ENCODE results near the gene BOD1L1. TPM values are rescaled to one million over a fixed set of nuclear protein-coding genes. Genes with fewer than 3 reads are reported as not detected.

BOD1L1 gene
- total RNA-seq, 4 donors from 2014 or later: 30.3 to 39.8 (median 34.8) TPM

GRCh38 chr4:13534344-13535063 lies 93.0 kb downstream of the BOD1L1 start:
- peak; percentile 31 for DNase-seq (ENCODE audit: extremely low spot score)
- Histone ChIP-seq H3K9me3 (no peaks in the 10 kb centered on the region), H3K27ac (replicated peaks in 1 of 4) (no peak overlapping the region), H3K4me1 (peaks cover 12 to 37% (median 29%) of the 10 kb centered on the region in 4 donors), H3K4me3 (no peak overlapping the region), H3K36me3 (no peaks in the 10 kb centered on the region), H3K27me3 (peaks cover 0 to 100% (median 80%) of the 10 kb centered on the region in 4 donors)
- no peak for TF ChIP-seq POLR2A (IDR thresholded peaks at IDR 0.05; ENCODE audit: low read depth)
- TF ChIP-seq CTCF (IDR thresholded peaks at IDR 0.05): no peak
- TF ChIP-seq POLR2AphosphoS5 (IDR thresholded peaks at IDR 0.05): no peak
- no peak for TF ChIP-seq EP300 (IDR thresholded peaks at IDR 0.05)
- 8% methylated on average over 23 of the region's 32 CpGs for WGBS
- intact Hi-C loops (cut with DNase I): no loop called here

- 36% methylated on average over 12 of the region's 13 CpGs for WGBS
- TF ChIP-seq POLR2A (IDR thresholded peaks at IDR 0.05; ENCODE audit: low read depth) (no peak), EP300 (IDR thresholded peaks at IDR 0.05) (no peak), POLR2AphosphoS5 (IDR thresholded peaks at IDR 0.05) (no peak), CTCF (IDR thresholded peaks at IDR 0.05) (no peak)
- H3K4me3 ChIP-seq: no peak overlapping the region
- H3K27me3 ChIP-seq: peaks cover 0 to 100% (median 81%) of the 10 kb centered on the region in 4 donors
- no peak for DNase-seq (ENCODE audit: extremely low spot score)
- intact Hi-C loops (cut with DNase I): no loop called here
- no peak overlapping the region for H3K27ac ChIP-seq (replicated peaks in 1 of 4)
- no peaks in the 10 kb centered on the region for H3K36me3 ChIP-seq
- peaks cover 5 to 37% (median 29%) of the 10 kb centered on the region in 4 donors for H3K4me1 ChIP-seq
- no peaks in the 10 kb centered on the region for H3K9me3 ChIP-seq
These were observed 93.7 kb downstream of the BOD1L1 start for GRCh38 chr4:13533670-13534343.

- intact Hi-C loops (cut with DNase I): no loop called here
- WGBS: 30% methylated on average over 8 of the region's 8 CpGs
- no peak overlapping the region for H3K4me3 ChIP-seq
These were observed 95.9 kb downstream of the BOD1L1 start for GRCh38 chr4:13531625-13531998.

GRCh38 chr4:13530823-13531624 lies 96.5 kb downstream of the BOD1L1 start:
- WGBS: 13% methylated on average over 26 of the region's 35 CpGs
- intact Hi-C loops (cut with DNase I): no loop called here
- Histone ChIP-seq H3K4me1 (peaks cover 9 to 40% (median 34%) of the 10 kb centered on the region in 4 donors), H3K9me3 (no peaks in the 10 kb centered on the region), H3K36me3 (no peaks in the 10 kb centered on the region), H3K4me3 (no peak overlapping the region), H3K27me3 (peaks cover 0 to 100% (median 79%) of the 10 kb centered on the region in 4 donors), H3K27ac (replicated peaks in 1 of 4) (no peak overlapping the region)
- TF ChIP-seq POLR2A (IDR thresholded peaks at IDR 0.05; ENCODE audit: low read depth) (no peak), EP300 (IDR thresholded peaks at IDR 0.05) (no peak), POLR2AphosphoS5 (IDR thresholded peaks at IDR 0.05) (no peak), CTCF (IDR thresholded peaks at IDR 0.05) (no peak)
- DNase-seq (ENCODE audit: extremely low spot score): no peak

More at GRCh38 chr4:13531625-13531998, 95.9 kb downstream of the BOD1L1 start:
- Histone ChIP-seq H3K36me3 (no peaks in the 10 kb centered on the region), H3K9me3 (no peaks in the 10 kb centered on the region), H3K4me1 (peaks cover 9 to 42% (median 34%) of the 10 kb centered on the region in 4 donors), H3K27me3 (peaks cover 0 to 100% (median 80%) of the 10 kb centered on the region in 4 donors), H3K27ac (replicated peaks in 1 of 4) (no peak overlapping the region)
- DNase-seq (ENCODE audit: extremely low spot score): no peak
- TF ChIP-seq EP300 (IDR thresholded peaks at IDR 0.05) (no peak), CTCF (IDR thresholded peaks at IDR 0.05) (no peak), POLR2AphosphoS5 (IDR thresholded peaks at IDR 0.05) (no peak), POLR2A (IDR thresholded peaks at IDR 0.05; ENCODE audit: low read depth) (no peak)

All from esophagus muscularis mucosa (tissue), 4 donors.